ENCODE measurements around the gene CPNE5. TPM values are rescaled to one million over a fixed set of nuclear protein-coding genes. Genes with fewer than 3 reads are reported as not detected.

The CPNE5 gene
- total RNA-seq, 1 experiment from 2014 or later, result 0.44 TPM

GRCh38 chr6:36777801-36778200, 61.4 kb downstream of the CPNE5 start:
- no peaks in the 10 kb centered on the region for H3K36me3 ChIP-seq (ENCODE audit: control insufficient read depth, insufficient read depth, low read length)
- H3K27ac ChIP-seq (ENCODE audit: low read length), result no peak overlapping the region
- H3K9me3 ChIP-seq (ENCODE audit: control insufficient read depth, insufficient read depth, low read depth, low read length), result no peaks in the 10 kb centered on the region
- intact Hi-C loops (cut with micrococcal nuclease; ENCODE audit: unreplicated experiment), result no loop called here
- no peaks in the 10 kb centered on the region for H3K4me1 ChIP-seq (ENCODE audit: control insufficient read depth, insufficient read depth, low read length)
- DNase-seq (ENCODE audit: low read depth, low spot score) (no peak), ATAC-seq (no peak)
- TF ChIP-seq TCF7L2 (IDR thresholded peaks at IDR 0.05; ENCODE audit: low read depth, low read length) (no peak), REST (IDR thresholded peaks at IDR 0.05; ENCODE audit: insufficient read depth in 1 of 2, low read depth in 2 of 2, low read length in 1 of 2) (no peak), SIN3A (IDR thresholded peaks at IDR 0.05; ENCODE audit: borderline replicate concordance, insufficient read depth, low read depth, low read length) (no peak), CTCF (IDR thresholded peaks at IDR 0.05) (no peak), POLR2AphosphoS5 (IDR thresholded peaks at IDR 0.05; ENCODE audit: low read depth, low read length) (no peak)
- BruUV-seq (replicated peaks), result no TSS peak
- in situ Hi-C loops (cut with HindIII; ENCODE audit: low pct_unique_long_range_greater_than_20kb, low sequenced_read_pairs), result no loop called here
- H3K4me3 ChIP-seq (ENCODE audit: low read depth in 2 of 2, low read length in 2 of 2), result no peak overlapping the region
- POLR2A ChIA-PET, result no interaction called here
- CTCF ChIA-PET, result no interaction called here
- no peaks in the 10 kb centered on the region for H3K27me3 ChIP-seq (ENCODE audit: control insufficient read depth, insufficient read depth, low read length)

- Histone ChIP-seq H3K27me3 (ENCODE audit: control insufficient read depth, insufficient read depth, low read length) (no peaks in the 10 kb centered on the region), H3K36me3 (ENCODE audit: control insufficient read depth, insufficient read depth, low read length) (no peaks in the 10 kb centered on the region), H3K4me3 (ENCODE audit: low read depth in 2 of 2, low read length in 2 of 2) (no peak overlapping the region), H3K9me3 (ENCODE audit: control insufficient read depth, insufficient read depth, low read depth, low read length) (no peaks in the 10 kb centered on the region), H3K4me1 (ENCODE audit: control insufficient read depth, insufficient read depth, low read length) (no peaks in the 10 kb centered on the region), H3K27ac (ENCODE audit: low read length) (no peak overlapping the region)
- ATAC-seq (no peak), DNase-seq (ENCODE audit: low read depth, low spot score) (no peak)
- ChIA-PET CTCF (interaction anchor here (0.7 kb wide), 1 partner anchor 24 kb away, joined by 3 read pairs; no protein-coding TSS in a partner anchor), POLR2A (no interaction called here)
- no peak for TF ChIP-seq POLR2AphosphoS5 (IDR thresholded peaks at IDR 0.05; ENCODE audit: low read depth, low read length)
- intact Hi-C loops (cut with micrococcal nuclease; ENCODE audit: unreplicated experiment), result no loop called here
- no TSS peak for BruUV-seq (replicated peaks)
- in situ Hi-C loops (cut with HindIII; ENCODE audit: low pct_unique_long_range_greater_than_20kb, low sequenced_read_pairs), result no loop called here
Observed at GRCh38 chr6:36776167-36776566, 63.1 kb downstream of the CPNE5 start.

GRCh38 chr6:36774331-36774730, 64.9 kb downstream of the CPNE5 start:
- peaks cover 2% of the 10 kb centered on the region for H3K4me1 ChIP-seq (ENCODE audit: control insufficient read depth, insufficient read depth, low read length)
- ATAC-seq, result no peak
- BruUV-seq (replicated peaks), result no TSS peak
- CTCF ChIA-PET, result no interaction called here
- H3K36me3 ChIP-seq (ENCODE audit: control insufficient read depth, insufficient read depth, low read length), result no peaks in the 10 kb centered on the region
- H3K9me3 ChIP-seq (ENCODE audit: control insufficient read depth, insufficient read depth, low read depth, low read length), result no peaks in the 10 kb centered on the region
- no peak overlapping the region for H3K4me3 ChIP-seq (ENCODE audit: low read depth in 2 of 2, low read length in 2 of 2)
- POLR2A ChIA-PET, result no interaction called here
- TF ChIP-seq SIN3A (IDR thresholded peaks at IDR 0.05; ENCODE audit: borderline replicate concordance, insufficient read depth, low read depth, low read length), result no peak
- TF ChIP-seq CTCF (IDR thresholded peaks at IDR 0.05), result no peak
- TF ChIP-seq POLR2AphosphoS5 (IDR thresholded peaks at IDR 0.05; ENCODE audit: low read depth, low read length), result no peak
- TF ChIP-seq REST (IDR thresholded peaks at IDR 0.05; ENCODE audit: insufficient read depth in 1 of 2, low read depth in 2 of 2, low read length in 1 of 2), result no peak
- no peak for TF ChIP-seq TCF7L2 (IDR thresholded peaks at IDR 0.05; ENCODE audit: low read depth, low read length)
- no peak overlapping the region for H3K27ac ChIP-seq (ENCODE audit: low read length)
- no peaks in the 10 kb centered on the region for H3K27me3 ChIP-seq (ENCODE audit: control insufficient read depth, insufficient read depth, low read length)
- intact Hi-C loops (cut with micrococcal nuclease; ENCODE audit: unreplicated experiment) (no loop called here), in situ Hi-C loops (cut with HindIII; ENCODE audit: low pct_unique_long_range_greater_than_20kb, low sequenced_read_pairs) (no loop called here)
- no peak for DNase-seq (ENCODE audit: low read depth, low spot score)

Measured in Panc1 (cell line).